DOHH2 (cell line): ENCODE measurements around the gene BHLHE41.

Experiments used
- EZH2phosphoT487 ChIP-seq: fragments of 200-600 bp; sonication (generic); IDR thresholded peaks from 2 replicates; pipeline ENCODE4 v1.6.1; 2017; ENCODE audit warnings: borderline replicate concordance, mild to moderate bottlenecking, antibody characterized with exemption, low read length, moderate library complexity, mixed read lengths
- TF ChIP-seq, protein P1 (sequence below): fragments of 200-600 bp; sonication (generic); IDR thresholded peaks from one replicate; pipeline ENCODE4 v1.5.1; 2014; ENCODE audit warnings: antibody characterized with exemption, mild to moderate bottlenecking, low read depth, low read length; ENCODE audit not compliant: poor library complexity, severe bottlenecking

DNA sequence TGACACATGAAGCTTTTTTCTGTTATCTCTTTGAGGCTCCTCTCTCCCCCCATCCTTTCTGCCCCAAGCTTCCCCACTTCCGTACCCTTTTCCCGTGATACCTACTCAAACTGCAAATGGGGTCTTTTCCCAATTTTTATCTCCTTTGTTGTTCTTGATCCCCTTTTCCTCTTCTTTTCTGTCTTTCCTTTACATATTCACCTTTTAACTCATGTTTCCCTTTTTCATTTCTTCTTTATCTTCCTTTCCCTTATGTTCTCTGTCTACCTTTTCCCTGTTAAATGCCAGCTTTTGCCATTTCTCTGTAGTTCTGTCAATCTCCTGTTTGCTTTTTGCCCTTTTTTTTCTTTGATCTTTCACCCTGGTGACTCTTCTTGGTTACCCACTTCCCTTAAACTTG, 2.6 kb upstream of the BHLHE41 start:
- TF ChIP-seq, protein P1, sequence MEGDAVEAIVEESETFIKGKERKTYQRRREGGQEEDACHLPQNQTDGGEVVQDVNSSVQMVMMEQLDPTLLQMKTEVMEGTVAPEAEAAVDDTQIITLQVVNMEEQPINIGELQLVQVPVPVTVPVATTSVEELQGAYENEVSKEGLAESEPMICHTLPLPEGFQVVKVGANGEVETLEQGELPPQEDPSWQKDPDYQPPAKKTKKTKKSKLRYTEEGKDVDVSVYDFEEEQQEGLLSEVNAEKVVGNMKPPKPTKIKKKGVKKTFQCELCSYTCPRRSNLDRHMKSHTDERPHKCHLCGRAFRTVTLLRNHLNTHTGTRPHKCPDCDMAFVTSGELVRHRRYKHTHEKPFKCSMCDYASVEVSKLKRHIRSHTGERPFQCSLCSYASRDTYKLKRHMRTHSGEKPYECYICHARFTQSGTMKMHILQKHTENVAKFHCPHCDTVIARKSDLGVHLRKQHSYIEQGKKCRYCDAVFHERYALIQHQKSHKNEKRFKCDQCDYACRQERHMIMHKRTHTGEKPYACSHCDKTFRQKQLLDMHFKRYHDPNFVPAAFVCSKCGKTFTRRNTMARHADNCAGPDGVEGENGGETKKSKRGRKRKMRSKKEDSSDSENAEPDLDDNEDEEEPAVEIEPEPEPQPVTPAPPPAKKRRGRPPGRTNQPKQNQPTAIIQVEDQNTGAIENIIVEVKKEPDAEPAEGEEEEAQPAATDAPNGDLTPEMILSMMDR = no peak
- no peak for TF ChIP-seq EZH2phosphoT487
